Progenitor cell of endocrine pancreas (in vitro differentiated cells): Measurements from ENCODE around the gene ZNF555. TPM values are rescaled to one million over a fixed set of nuclear protein-coding genes. Genes with fewer than 3 reads are reported as not detected.

Experiments used
- DNase-seq: peaks from one replicate; pipeline ENCODE4 v3.0.0; 2021; ENCODE audit warnings: low spot score; ENCODE audit not compliant: unreplicated experiment
- H3K27ac Mint-ChIP-seq: 2 replicates; pipeline ENCODE4 v1.8.0; 2021; ENCODE audit warnings: mild to moderate bottlenecking, moderate library complexity, mixed read lengths
- H3K27me3 Mint-ChIP-seq: 2 replicates; pipeline ENCODE4 v1.8.0; 2021; ENCODE audit warnings: mixed read lengths
- H3K36me3 Mint-ChIP-seq: 2 replicates; pipeline ENCODE4 v1.8.0; 2022; ENCODE audit warnings: mixed read lengths; ENCODE audit not compliant: insufficient read depth
- H3K4me1 Mint-ChIP-seq: 2 replicates; pipeline ENCODE4 v1.8.0; 2021; ENCODE audit warnings: low read depth, mixed read lengths
- H3K4me3 Mint-ChIP-seq: 2 replicates; pipeline ENCODE4 v1.8.0; 2021; ENCODE audit warnings: low read depth, mild to moderate bottlenecking, moderate library complexity, mixed read lengths
- H3K9me3 Mint-ChIP-seq: 2 replicates; pipeline ENCODE4 v1.8.0; 2021; ENCODE audit warnings: low read depth, mixed read lengths
- CTCF ChIP-seq: fragments of 200-600 bp; sonication (generic); IDR thresholded peaks from one replicate; pipeline ENCODE4 v1.5.0; 2021; ENCODE audit warnings: antibody characterized with exemption, mild to moderate bottlenecking; ENCODE audit not compliant: unreplicated experiment
- total RNA-seq: library from RNA; stranded (reverse); gene quantifications from 2 replicates; pipeline ENCODE4 v1.2.1, GENCODE V29; 2021

The ZNF555 gene
- total RNA-seq, 1 donor from 2014 or later: 13.7 TPM

- DNase-seq: no peak
- no peak overlapping the region for H3K4me3 Mint-ChIP-seq
- H3K27me3 Mint-ChIP-seq: no peaks in the 10 kb centered on the region
These were observed 13.6 kb downstream of the ZNF555 start for GRCh38 chr19:2854849-2855248.

GRCh38 chr19:2856457-2857050, 15.3 kb downstream of the ZNF555 start:
- H3K27ac Mint-ChIP-seq: no peak overlapping the region
- H3K36me3 Mint-ChIP-seq: peaks cover 68% of the 10 kb centered on the region
- H3K27me3 Mint-ChIP-seq: no peaks in the 10 kb centered on the region
- TF ChIP-seq CTCF: no peak
- no peak for DNase-seq
- peaks cover 49% of the 10 kb centered on the region for H3K9me3 Mint-ChIP-seq
- no peaks in the 10 kb centered on the region for H3K4me1 Mint-ChIP-seq
- no peak overlapping the region for H3K4me3 Mint-ChIP-seq

More at GRCh38 chr19:2854849-2855248, 13.6 kb downstream of the ZNF555 start:
- Mint-ChIP-seq H3K36me3 (peaks cover 82% of the 10 kb centered on the region), H3K9me3 (peaks cover 60% of the 10 kb centered on the region), H3K4me1 (no peaks in the 10 kb centered on the region), H3K27ac (no peak overlapping the region)
- no peak for TF ChIP-seq CTCF

- H3K9me3 Mint-ChIP-seq: peaks cover 37% of the 10 kb centered on the region
- no peak overlapping the region for H3K4me3 Mint-ChIP-seq
- TF ChIP-seq CTCF: no peak
- DNase-seq: no peak
- H3K27me3 Mint-ChIP-seq: no peaks in the 10 kb centered on the region
- H3K4me1 Mint-ChIP-seq: no peaks in the 10 kb centered on the region
- peaks cover 49% of the 10 kb centered on the region for H3K36me3 Mint-ChIP-seq
- H3K27ac Mint-ChIP-seq: no peak overlapping the region
These were observed 17.6 kb downstream of the ZNF555 start for GRCh38 chr19:2858864-2859263.

GRCh38 chr19:2863816-2864215, 22.5 kb downstream of the ZNF555 start:
- Mint-ChIP-seq H3K4me1 (peaks cover 12% of the 10 kb centered on the region), H3K27ac (peak overlapping the region; percentile 67), H3K27me3 (no peaks in the 10 kb centered on the region), H3K4me3 (no peak overlapping the region), H3K36me3 (peaks cover 13% of the 10 kb centered on the region), H3K9me3 (peaks cover 18% of the 10 kb centered on the region)
- no peak for DNase-seq
- TF ChIP-seq CTCF: no peak

- Mint-ChIP-seq H3K27me3 (no peaks in the 10 kb centered on the region), H3K4me3 (peak overlapping the region; percentile 22), H3K27ac (peak overlapping the region; percentile 93), H3K36me3 (peaks cover 7% of the 10 kb centered on the region), H3K4me1 (peaks cover 12% of the 10 kb centered on the region), H3K9me3 (peaks cover 13% of the 10 kb centered on the region)
- DNase-seq: no peak
- TF ChIP-seq CTCF: no peak
These were observed 24.2 kb downstream of the ZNF555 start for GRCh38 chr19:2865334-2866100.
